G401.6 (cell line): ENCODE results near the gene MOV10.
"Not testable (repeated sequence)": the region's sequence is repeated elsewhere in the genome, so short reads cannot be mapped to it uniquely, and the experiment has no call there.

Experiments used
- FAIRE-seq: peaks from 2 replicates; lab custom pipeline; 2012; peaks lifted over from hg19 to GRCh38; lab: Jason Lieb, UNC

MOV10 gene

GRCh38 chr1:112674440-112674985 is at the start of gene MOV10:
MOV10 (plus strand) TSS chr1:112674659; CDS start chr1:112674913, 254 bp downstream.
- peak; percentile 60 for FAIRE-seq

- FAIRE-seq = no peak
Observed at GRCh38 chr1:112625696-112626095, 48.8 kb upstream of the MOV10 start.

DNA sequence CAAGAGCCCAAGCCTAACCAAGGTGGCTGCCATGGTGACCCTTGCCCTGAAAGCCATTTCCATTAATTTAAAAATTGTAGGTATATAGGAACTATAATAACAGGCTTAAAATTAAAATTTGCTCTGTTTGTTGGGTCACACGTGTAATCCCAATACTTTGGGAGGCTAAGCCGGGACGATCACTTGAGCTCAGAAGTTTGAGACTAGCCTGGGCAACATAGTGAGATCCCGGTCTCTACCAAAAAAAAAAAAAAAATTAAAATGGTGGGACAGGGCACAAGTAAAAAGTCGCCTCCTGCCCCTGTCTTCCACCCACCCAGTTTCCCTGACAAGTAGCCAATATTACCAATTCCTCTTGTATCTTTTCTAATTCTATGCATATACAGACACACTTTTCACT is 48.3 kb upstream of the MOV10 start:
- FAIRE-seq = no peak

GRCh38 chr1:112626887-112627286 is 47.6 kb upstream of the MOV10 start:
- no peak for FAIRE-seq

DNA sequence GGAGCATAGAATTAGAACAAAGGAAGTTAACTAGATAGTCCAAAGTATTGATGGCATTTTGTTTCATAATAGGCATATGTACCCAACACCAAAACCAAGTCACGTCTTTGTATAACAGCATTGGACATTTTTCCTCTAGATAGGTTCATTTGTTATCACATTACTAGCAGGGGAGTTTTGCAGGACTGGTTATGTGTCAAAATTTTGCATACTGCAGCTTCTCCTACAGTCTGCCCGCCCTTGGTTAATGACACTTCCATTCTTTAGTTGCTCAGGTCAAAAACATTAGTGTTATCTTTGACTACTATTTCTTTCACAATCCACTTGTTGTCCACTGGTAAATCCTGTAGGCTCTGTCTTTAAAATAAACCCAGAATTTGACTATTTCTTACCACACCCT is 45.9 kb upstream of the MOV10 start:
- no peak for FAIRE-seq

DNA sequence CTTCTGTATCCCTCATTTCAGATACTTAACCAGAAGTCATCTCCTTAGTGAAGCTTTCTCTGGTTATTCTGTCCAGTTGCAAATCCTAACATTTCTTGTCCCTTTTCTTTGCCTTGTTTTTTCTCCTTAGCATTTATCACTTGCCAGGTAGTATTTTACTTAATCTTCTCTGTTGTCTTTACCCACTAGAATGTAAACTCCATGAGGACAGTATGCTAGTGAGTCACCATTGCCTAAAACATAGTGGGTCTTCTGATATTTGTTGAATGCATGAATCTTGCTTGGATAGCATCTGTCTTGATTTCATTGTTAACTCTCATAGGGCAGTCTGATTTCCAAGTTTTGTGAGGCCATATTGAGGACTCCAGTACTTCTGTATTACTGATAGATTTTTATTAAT is 45.2 kb upstream of the MOV10 start:
- FAIRE-seq = no peak

DNA sequence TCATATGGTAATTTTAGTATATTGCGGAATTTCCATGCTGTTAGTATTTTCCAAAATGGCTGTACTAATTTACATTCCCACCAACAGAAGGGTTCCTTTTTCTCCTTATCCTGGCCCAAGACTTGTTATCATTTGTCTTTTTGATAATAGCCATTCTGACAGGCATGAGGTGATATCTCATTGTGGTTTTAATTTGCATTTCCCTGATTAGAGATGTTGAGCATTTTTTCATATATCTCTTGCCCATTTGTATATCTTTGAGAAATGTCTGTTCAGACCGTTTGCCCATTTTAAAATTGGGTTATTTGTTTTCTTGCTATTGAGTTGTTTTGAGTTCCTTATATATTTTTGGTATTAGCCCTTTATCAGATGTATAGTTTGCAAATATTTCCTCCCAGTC is 40.8 kb upstream of the MOV10 start:
- no peak for FAIRE-seq

DNA sequence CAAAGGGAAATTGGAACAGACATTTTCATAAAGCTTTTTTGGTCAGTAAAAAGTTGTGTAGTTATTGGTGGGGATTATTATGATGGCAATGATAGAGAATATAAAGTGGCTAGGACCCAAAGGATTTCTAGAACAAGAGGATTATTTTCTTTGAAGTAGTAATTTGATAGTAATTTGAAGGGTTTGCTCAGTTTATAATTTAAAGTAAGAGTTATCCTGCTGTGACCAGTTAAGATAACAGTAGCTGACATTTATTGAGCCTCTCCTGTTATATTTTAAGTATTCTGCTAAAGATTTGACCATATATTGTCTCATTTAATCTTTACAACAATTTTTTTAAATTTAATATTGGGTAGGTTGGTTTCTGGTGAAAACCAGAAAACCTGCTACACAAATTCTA is 40.1 kb upstream of the MOV10 start:
- no peak for FAIRE-seq

DNA sequence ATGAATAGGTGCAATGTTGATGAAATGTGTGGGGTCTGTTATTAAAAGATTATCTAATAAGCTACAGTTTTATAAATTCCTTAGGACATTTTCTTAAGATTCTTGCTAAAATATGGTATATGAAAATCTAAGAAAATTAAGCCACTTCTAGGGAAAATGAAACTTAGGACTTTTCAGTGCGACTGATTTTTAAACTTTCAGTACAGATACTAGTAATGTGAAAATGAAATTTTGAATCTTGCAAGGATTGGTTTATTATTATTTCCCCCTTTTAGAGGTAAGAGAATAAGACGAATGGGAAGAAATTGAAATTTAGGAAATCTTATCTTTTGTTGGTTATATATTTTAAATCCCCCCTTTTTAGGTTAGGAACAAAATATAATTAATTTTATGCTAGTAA is 38.4 kb upstream of the MOV10 start:
- no peak for FAIRE-seq

DNA sequence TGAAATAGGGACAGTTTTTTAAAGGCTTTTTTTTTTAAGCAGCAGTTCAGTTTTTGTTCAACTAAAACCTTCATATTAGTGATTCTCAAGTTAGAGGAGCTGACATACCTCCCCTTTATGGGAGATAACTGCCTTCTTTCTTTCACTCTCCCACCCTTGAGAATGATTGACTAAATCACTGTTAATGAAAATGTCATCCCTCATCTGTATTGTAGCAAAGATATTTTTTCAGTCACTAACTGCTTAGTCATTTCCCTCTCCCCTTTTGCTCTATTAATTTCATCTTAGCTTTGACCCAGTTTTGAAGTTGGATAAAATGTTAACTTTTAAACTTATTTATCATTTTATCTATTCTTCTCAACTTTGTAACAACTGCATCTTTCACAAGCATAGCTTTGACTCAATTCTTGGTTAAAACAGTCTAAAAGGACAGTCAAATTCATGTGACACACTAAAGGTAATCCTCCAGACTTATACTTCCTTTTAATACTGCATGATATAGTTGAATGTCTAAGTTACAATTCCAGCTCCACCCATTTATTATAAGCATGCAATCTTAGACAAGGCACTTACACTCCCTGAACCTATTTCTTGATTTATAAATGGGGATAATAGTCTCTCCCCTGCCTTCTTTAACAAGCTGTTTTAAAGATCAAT is 37.7 kb upstream of the MOV10 start:
- FAIRE-seq = no peak

- no peak for FAIRE-seq
Observed at GRCh38 chr1:112637254-112638109, 37.0 kb upstream of the MOV10 start.

DNA sequence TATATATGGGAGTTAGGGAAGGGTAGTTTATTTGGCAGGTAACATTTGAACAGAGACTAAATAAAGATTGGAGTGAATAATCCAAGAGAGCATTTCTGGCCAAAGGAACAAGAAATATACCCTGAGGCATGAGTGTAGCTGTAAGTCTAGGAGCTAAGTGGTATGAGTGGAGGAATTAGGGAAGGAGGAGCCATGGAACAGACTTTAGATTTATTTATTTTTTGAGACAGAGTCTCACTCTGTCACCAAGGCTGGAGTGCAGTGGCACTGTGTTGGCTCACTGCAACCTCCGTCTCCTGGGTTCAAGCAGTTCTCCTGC is 36.4 kb upstream of the MOV10 start:
- FAIRE-seq = no peak

GRCh38 chr1:112640437-112640836 is 34.0 kb upstream of the MOV10 start:
- FAIRE-seq = not testable (repeated sequence)

- no peak for FAIRE-seq
Observed at GRCh38 chr1:112643080-112643479, 31.4 kb upstream of the MOV10 start.

GRCh38 chr1:112646225-112646624 is 28.2 kb upstream of the MOV10 start:
- FAIRE-seq = no peak

- FAIRE-seq = no peak
Observed at GRCh38 chr1:112651205-112651604, 23.3 kb upstream of the MOV10 start.

DNA sequence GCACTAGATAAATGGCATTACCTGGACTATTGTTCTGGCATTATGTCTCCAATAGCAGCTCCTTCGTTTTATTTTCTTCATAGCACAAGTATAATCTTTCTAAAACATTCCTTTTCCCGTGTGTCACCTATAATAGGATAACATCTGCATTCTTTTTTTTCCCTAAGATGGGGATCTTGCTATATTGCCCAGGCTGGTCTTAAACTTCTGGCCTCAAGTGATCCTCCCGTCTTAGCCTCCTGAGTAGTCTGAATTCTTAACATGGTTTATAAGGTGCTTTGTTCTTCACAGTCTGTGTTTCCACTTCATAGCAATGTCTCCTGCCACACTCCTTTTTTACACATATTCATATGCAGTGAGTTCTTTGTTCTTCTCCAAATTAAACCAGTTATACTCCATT is 8.6 kb upstream of the MOV10 start:
- no peak for FAIRE-seq

DNA sequence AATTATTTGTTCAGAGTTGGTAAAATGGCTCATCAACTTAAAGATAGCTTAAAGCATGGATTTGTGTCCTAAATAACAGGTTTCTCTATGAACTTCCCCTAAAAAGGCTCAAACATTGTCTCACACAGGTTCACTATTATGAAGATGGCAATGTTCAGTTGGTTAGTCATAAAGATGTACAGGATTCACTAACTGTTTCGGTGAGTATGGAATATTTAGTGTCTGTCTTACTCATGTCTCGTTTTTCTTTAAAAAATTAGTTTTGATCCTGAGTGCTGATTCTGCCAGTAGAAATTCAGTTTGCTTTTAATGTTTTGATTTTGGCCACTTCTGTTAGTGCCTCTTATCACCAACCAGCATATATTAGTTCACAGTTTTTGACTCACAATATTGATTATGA is 7.5 kb upstream of the MOV10 start:
- no peak for FAIRE-seq

DNA sequence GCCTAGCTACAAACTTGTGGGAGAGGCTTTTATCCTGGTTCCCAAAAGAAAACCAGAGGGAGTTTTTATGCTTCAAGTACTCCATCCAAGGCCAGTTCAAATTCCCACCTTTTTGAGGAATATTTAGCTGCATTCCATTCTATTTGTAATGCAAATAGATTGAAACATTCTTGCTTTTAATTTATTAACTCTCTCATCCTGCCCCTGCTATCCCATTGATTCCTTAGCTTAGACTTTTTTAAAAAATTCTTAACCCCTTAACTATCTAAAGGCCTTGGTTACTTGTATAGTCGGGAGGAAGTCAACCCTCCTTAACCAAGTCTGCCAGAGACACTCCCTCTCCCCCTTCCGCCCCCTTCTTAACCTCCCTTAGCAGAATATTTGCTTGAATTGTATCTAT is 2.5 kb upstream of the MOV10 start:
- FAIRE-seq = no peak

DNA sequence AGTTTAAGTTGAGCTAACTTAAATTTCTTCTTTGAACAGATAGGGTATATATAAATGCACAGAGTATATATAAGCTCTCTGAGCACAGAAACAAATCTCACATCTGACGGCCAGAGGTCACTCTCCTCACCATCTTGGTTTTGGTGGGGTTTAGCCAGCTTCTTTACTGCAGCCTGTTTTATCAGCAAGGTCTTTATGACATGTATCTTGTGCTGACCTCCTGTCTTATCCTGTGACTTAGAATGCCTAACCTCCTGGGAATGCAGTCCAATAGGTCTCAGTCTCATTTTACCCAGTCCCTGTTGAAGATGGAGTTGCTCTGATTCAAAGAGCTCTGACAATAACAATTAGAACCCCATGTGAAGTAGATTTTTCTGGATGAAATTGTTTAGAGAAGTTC is 1.6 kb upstream of the MOV10 start:
- FAIRE-seq = no peak

DNA sequence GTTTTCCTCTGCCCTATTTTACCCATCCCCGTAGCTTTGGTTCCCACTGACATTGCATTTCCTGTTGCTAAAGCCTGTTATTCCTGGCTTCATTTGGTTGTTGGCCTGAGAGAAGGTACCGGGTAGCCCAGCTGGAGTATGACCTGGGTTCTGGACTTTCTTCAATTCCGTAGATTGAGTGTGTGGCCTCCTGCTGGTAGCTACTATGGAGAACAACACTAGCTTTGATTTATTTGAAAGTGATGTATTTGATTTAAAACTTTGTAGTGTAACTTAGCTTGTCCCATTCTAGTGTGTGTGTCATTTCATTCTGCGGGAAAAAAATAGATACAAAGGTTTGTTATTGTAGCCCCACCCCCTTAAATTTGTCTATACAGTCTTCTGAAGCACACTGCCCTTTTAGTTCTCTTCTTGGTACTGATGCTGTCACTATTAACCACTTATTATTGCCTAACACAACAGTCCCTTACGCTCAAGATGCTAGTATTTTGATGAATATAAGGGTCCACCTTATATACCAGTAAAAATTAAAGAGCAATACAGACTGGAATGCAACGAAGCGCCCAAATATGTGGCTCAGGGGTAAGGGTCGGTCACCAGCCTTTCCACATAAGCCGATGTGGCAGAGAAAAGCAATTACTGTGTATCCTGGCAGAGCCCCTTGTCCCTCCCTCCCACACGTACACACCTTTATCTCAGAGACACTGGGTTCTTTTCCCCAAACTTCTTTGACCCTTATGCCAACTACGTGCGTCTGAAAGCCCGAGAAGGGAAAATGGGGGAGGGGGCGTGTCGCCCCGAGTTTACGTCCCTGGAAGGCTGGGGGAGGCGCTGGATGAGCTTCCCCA is 643 bp upstream of the MOV10 start:
- FAIRE-seq = peak; percentile 31

GRCh38 chr1:112674986-112675727 is 698 bp downstream of the MOV10 start:
- FAIRE-seq = no peak
